GM12878 (cell line): Measurements from ENCODE around the gene CARMIL3. TPM values are rescaled to one million over a fixed set of nuclear protein-coding genes. Genes with fewer than 3 reads are reported as not detected.

Experiments used
- EP300 ChIP-seq, 2 experiments: fragments of 150-350 bp in 1 of 2; IDR thresholded peaks; 2 replicates each; pipeline ENCODE4 v1.6.1; 2011 to 2012; ENCODE audit warnings: low read depth in 2 of 2, low read length in 2 of 2, borderline replicate concordance in 1 of 2, improper control_type of control experiment in 1 of 2, inconsistent platforms in 1 of 2; ENCODE audit not compliant: control insufficient read depth in 1 of 2
- ESRRA ChIP-seq: IDR thresholded peaks from 2 replicates; pipeline ENCODE4 v1.6.1; 2012; ENCODE audit warnings: mild to moderate bottlenecking, low read length, improper control_type of control experiment
- HDAC6 ChIP-seq: fragments of 200-600 bp; sonication (generic); IDR thresholded peaks from one replicate; pipeline ENCODE4 v1.8.0; 2017; ENCODE audit warnings: antibody characterized with exemption; ENCODE audit not compliant: unreplicated experiment
- IRF4 ChIP-seq: IDR thresholded peaks from 2 replicates; pipeline ENCODE4 v1.6.1; 2011; ENCODE audit warnings: low read depth, low read length
- LARP7 ChIP-seq: fragments of 450-650 bp; IDR thresholded peaks from 2 replicates; pipeline ENCODE4 v1.6.1; 2017; ENCODE audit warnings: mild to moderate bottlenecking
- MXI1 ChIP-seq: fragments of 150-350 bp; IDR thresholded peaks from 2 replicates; pipeline ENCODE4 v1.6.1; 2011; ENCODE audit warnings: low read depth, mild to moderate bottlenecking, inconsistent platforms, low read length, improper control_type of control experiment
- NBN ChIP-seq: fragments of 450-650 bp; IDR thresholded peaks from 2 replicates; pipeline ENCODE4 v1.6.1; 2016
- NFYA ChIP-seq: IDR thresholded peaks from 2 replicates; pipeline ENCODE4 v1.6.1; 2011; ENCODE audit warnings: low read depth, mild to moderate bottlenecking, low read length, improper control_type of control experiment, borderline replicate concordance
- NKRF ChIP-seq: fragments of 450-650 bp; conservative IDR thresholded peaks from 2 replicates; pipeline ENCODE4 v1.6.1; 2017; ENCODE audit warnings: mild to moderate bottlenecking, moderate library complexity
- NR2C2 ChIP-seq: IDR thresholded peaks from 2 replicates; pipeline ENCODE4 v1.6.1; 2011; ENCODE audit warnings: borderline replicate concordance, low read depth; ENCODE audit not compliant: control insufficient read depth, insufficient read length
- REST ChIP-seq: IDR thresholded peaks from 2 replicates; pipeline ENCODE4 v1.6.1; 2012; ENCODE audit warnings: mild to moderate bottlenecking, low read depth, low read length
- SMAD5 ChIP-seq: IDR thresholded peaks from 2 replicates; pipeline ENCODE4 v1.6.1; 2016; ENCODE audit warnings: antibody characterized with exemption, low read depth
- TAF1 ChIP-seq: IDR thresholded peaks from 2 replicates; pipeline ENCODE4 v1.6.1; 2011; ENCODE audit warnings: mild to moderate bottlenecking, low read depth, low read length, borderline replicate concordance
- ZBTB11 ChIP-seq: fragments of 450-650 bp; formaldehyde crosslinking; IDR thresholded peaks from 2 replicates; pipeline ENCODE4 v1.5.0; 2022; ENCODE audit warnings: mild to moderate bottlenecking, missing genetic modification characterization
- ZBTB40 ChIP-seq: fragments of 450-650 bp; IDR thresholded peaks from 2 replicates; pipeline ENCODE4 v1.6.1; 2016; ENCODE audit warnings: mild to moderate bottlenecking, moderate library complexity, borderline replicate concordance
- polyA plus RNA-seq, 11 experiments: library from polyadenylated mRNA; depleted of rRNA in 4 of 11; unstranded in 6 of 11; stranded (reverse) in 5 of 11; fragments of >200 nt; fragmentation: Nextera tagmentation in 4 of 11; fragmentation: Illumina TruSeq in 1 of 11; extraction: Ambion mirVana in 4 of 11; extraction: Trizol in 1 of 11; gene quantifications; 1 replicate in 1 of 11; 2 replicates in 10 of 11; pipeline versions ENCODE4 v1.2.1 to v1.2.3, GENCODE V29; 2011 to 2016; ENCODE audit warnings: inconsistent platforms in 2 of 11, missing spikeins in 2 of 11, low read depth in 1 of 11
- total RNA-seq, 4 experiments: library from RNA; depleted of rRNA in 3 of 4; stranded (reverse); fragments of >200 nt in 3 of 4; fragmentation: Illumina TruSeq in 1 of 4; extraction: Trizol in 1 of 4; gene quantifications; 2 replicates each; pipeline versions ENCODE4 v1.2.1 to v1.2.3, GENCODE V29; 2013 to 2021

Gene CARMIL3
- total and polyA plus RNA-seq, 10 of the 15 experiments (the other 5 are each of a cell fraction or from before 2014, with no cell fraction given): 0.09 to 0.32 (median 0.25) TPM; not detected in 3

GRCh38 chr14:24095271-24096068 is 43.7 kb downstream of the CARMIL3 start (continued):
- TF ChIP-seq ZBTB11 (peak; percentile 33; the same call in 1 of the 2 replicates), NFYA (no peak), ZBTB40 (no peak), TAF1 (peak; percentile 98), NKRF (peak; percentile 34; the same call in 1 of the 2 replicates), SMAD5 (peak; percentile 99), NR2C2 (no peak), REST (no peak), NBN (peak; percentile 86), MXI1 (peak; percentile 87), EP300 (IDR thresholded peaks at IDR 0.05; ENCODE audit: borderline replicate concordance in 1 of 2, control insufficient read depth in 1 of 2, low read depth in 2 of 2, low read length in 2 of 2) (no peak), LARP7 (peak; percentile 43), HDAC6 (no peak), IRF4 (peak; percentile 72; the same call in 1 of the 2 replicates), ESRRA (0 out of 2 replicates have a peak, but pooled peaks have one; percentile 35)
